ENCODE data around the gene LSAMP. TPM values are rescaled to one million over a fixed set of nuclear protein-coding genes. Genes with fewer than 3 reads are reported as not detected.

LSAMP gene
- total and polyA plus RNA-seq, 2 donors (not counting 3 experiments of a cell fraction or from before 2014, with no cell fraction given): not detected

DNA sequence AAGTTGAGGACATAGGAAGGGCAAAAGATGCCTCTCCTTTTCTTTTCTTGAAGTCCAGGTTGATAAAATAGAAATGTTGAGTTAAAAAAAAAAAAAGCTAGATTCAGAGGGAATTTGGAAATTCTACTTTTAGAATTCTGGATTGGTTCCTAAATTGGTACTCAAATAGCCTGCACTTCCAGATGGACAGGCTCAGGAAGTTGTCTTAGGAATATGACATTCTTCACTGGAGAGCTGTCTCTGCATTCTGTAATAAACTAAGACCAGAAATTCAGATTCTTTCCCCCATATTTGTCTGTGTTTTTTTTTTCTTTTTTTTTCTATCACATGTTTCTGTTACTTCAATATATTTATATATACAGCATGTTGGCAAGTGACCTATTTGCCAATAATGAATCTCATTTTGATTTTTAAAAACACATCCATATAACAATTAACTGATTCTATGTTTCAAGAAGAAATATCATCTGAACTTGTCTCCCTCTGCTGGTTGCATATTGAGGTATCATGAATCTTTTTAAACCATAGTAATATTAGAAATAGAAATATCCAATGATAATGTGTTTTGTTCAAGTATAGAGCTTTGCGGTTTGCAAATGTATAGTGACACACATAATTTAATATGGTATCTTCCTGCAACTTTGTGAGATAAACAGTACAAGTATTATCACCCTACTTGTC is 8.5 kb upstream of the LSAMP start:
- no peak for FAIRE-seq
- CTCF ChIA-PET: no interaction called here

More for the DNA sequence above, 8.5 kb upstream of the LSAMP start:
- DNase-seq (ENCODE audit: low read depth, low spot score): no peak
- BruUV-seq (replicated peaks): no TSS peak
- no peak overlapping the region for H3K4me3 ChIP-seq (replicated peaks in 1 of 3; ENCODE audit: insufficient read depth in 1 of 3, low read depth in 1 of 3, low read length in 3 of 3)
- H3K9ac ChIP-seq (replicated peaks; ENCODE audit: extremely low read depth, insufficient read depth, low read length): no peak overlapping the region
- TF ChIP-seq JUN (IDR thresholded peaks at IDR 0.05; ENCODE audit: borderline replicate concordance, insufficient read depth, insufficient read length, low read depth) (no peak), POLR2AphosphoS5 (IDR thresholded peaks at IDR 0.05; ENCODE audit: insufficient read depth, low read depth, low read length) (no peak), EZH2 (IDR thresholded peaks at IDR 0.05; ENCODE audit: borderline replicate concordance, low read depth, low read length, severe bottlenecking) (no peak), POLR2A (IDR thresholded peaks at IDR 0.05; ENCODE audit: low read depth, low read length) (no peak), MYC (IDR thresholded peaks at IDR 0.05; ENCODE audit: low read depth, low read length) (no peak), FOS (IDR thresholded peaks at IDR 0.05; ENCODE audit: borderline replicate concordance, insufficient read depth, low read length) (no peak), GATA2 (IDR thresholded peaks at IDR 0.05; ENCODE audit: insufficient read depth, insufficient read length, low read depth, low read length) (no peak)
- TF ChIP-seq, protein P1, sequence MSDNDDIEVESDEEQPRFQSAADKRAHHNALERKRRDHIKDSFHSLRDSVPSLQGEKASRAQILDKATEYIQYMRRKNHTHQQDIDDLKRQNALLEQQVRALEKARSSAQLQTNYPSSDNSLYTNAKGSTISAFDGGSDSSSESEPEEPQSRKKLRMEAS (IDR thresholded peaks at IDR 0.05; ENCODE audit: insufficient read depth, insufficient read length): no peak
- TF ChIP-seq, protein P2, sequence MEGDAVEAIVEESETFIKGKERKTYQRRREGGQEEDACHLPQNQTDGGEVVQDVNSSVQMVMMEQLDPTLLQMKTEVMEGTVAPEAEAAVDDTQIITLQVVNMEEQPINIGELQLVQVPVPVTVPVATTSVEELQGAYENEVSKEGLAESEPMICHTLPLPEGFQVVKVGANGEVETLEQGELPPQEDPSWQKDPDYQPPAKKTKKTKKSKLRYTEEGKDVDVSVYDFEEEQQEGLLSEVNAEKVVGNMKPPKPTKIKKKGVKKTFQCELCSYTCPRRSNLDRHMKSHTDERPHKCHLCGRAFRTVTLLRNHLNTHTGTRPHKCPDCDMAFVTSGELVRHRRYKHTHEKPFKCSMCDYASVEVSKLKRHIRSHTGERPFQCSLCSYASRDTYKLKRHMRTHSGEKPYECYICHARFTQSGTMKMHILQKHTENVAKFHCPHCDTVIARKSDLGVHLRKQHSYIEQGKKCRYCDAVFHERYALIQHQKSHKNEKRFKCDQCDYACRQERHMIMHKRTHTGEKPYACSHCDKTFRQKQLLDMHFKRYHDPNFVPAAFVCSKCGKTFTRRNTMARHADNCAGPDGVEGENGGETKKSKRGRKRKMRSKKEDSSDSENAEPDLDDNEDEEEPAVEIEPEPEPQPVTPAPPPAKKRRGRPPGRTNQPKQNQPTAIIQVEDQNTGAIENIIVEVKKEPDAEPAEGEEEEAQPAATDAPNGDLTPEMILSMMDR (IDR thresholded peaks at IDR 0.05; ENCODE audit: extremely low read depth in 1 of 2, insufficient read depth in 1 of 2, low read depth in 1 of 2, low read length in 2 of 2): no peak
- H3K4me1 ChIP-seq (ENCODE audit: control insufficient read depth, extremely low read depth, insufficient read depth, low read length): no peaks in the 10 kb centered on the region
- intact Hi-C loops (cut with micrococcal nuclease): loop anchor here (5.0 kb wide), 1 partner anchor 303 kb away; no protein-coding TSS in a partner anchor
- no peaks in the 10 kb centered on the region for H3K9me3 ChIP-seq (replicated peaks; ENCODE audit: control insufficient read depth, insufficient read depth, low read length)
- POLR2A ChIA-PET: no interaction called here
- no peak overlapping the region for H2AFZ ChIP-seq (ENCODE audit: low read depth, low read length)
- no peaks in the 10 kb centered on the region for H3K27me3 ChIP-seq (ENCODE audit: control insufficient read depth in 2 of 2, insufficient read depth in 2 of 2, low read length in 2 of 2)
- dilution Hi-C loops (cut with MboI; ENCODE audit: extremely low pct_ligation_motif_present, low sequenced_read_pairs): no loop called here
- H3K9me1 ChIP-seq (replicated peaks; ENCODE audit: control insufficient read depth, extremely low read depth, insufficient read depth, low read length): no peaks in the 10 kb centered on the region
- no peak overlapping the region for H3K4me2 ChIP-seq (ENCODE audit: insufficient read depth, low read length)
- H3K27ac ChIP-seq (ENCODE audit: insufficient read depth, low read depth, low read length): no peak overlapping the region
- H3K36me3 ChIP-seq (ENCODE audit: control insufficient read depth in 2 of 2, extremely low read depth in 1 of 2, insufficient read depth in 2 of 2, low read length in 2 of 2): no peaks in the 10 kb centered on the region
- no peaks in the 10 kb centered on the region for H3K79me2 ChIP-seq (ENCODE audit: control insufficient read depth, insufficient read depth, low read length)
- H4K20me1 ChIP-seq (replicated peaks; ENCODE audit: control insufficient read depth, extremely low read depth, insufficient read depth, low read length): no peaks in the 10 kb centered on the region
